CD4-positive, alpha-beta T cell treated with Interleukin-15 for 1 hour (primary cell): ENCODE data around the gene KLF17.

ENCODE experiments used
- DNase-seq: peaks from one replicate; pipeline ENCODE4 v3.0.0-alpha.2; 2020

The KLF17 gene

DNA sequence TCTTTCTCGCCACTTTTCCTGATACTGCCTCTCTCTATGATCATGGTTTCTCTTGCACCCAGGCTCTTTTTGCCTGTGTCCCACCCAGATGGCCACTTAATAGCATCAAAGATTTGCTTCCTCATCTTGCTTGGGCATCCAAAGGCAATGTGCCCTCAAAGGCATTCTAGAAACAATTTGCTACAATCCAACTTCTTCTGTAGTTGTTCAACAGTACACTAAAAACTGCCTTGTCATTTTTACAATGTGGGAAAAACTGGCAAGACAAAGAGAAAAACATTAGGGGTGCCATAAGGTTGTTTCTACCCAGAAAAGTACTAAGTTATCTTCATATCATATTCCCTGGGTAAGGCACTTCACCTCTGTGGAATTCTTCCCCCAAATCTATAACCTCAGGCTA is 39.3 kb downstream of the KLF17 start:
- DNase-seq: no peak

DNA sequence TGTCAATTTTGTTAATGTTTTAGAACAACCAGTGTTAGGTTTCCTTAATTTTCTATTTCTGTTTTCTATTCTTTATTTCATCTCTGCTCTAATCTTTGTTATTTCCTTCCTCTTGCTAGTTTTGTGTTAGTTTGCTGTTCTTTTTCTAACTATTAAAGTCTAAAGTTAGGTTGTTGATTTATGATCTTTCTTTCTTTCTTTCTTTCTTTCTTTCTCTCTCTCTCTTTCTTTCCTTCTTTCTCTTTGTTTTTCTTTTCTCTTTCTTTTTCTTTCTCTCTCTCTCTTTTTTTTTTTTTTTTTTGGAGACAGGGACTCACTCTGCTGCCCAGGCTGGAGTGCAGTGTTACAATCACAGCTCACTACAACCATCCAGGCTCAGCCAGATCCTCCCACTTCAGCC is 40.2 kb downstream of the KLF17 start:
- DNase-seq: no peak

DNA sequence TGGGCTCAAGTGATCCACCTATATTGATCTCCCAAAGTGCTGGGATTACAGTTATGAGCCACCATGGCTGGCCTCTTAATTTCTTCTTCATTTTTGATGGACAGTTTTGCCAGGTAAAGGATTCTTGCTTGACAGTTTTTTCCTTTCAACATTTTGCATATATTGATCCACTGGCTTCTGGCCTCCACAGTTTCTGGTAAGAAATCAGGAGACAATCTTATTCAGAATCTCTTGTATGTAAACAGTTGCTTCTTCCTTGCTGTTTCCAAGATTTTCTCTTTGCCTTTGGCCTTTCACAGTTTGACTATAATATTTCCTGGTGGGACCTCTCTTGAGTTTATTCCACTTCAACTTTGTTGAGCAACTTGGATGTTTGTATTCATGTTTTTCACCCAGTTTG is 42.9 kb downstream of the KLF17 start:
- no peak for DNase-seq

DNA sequence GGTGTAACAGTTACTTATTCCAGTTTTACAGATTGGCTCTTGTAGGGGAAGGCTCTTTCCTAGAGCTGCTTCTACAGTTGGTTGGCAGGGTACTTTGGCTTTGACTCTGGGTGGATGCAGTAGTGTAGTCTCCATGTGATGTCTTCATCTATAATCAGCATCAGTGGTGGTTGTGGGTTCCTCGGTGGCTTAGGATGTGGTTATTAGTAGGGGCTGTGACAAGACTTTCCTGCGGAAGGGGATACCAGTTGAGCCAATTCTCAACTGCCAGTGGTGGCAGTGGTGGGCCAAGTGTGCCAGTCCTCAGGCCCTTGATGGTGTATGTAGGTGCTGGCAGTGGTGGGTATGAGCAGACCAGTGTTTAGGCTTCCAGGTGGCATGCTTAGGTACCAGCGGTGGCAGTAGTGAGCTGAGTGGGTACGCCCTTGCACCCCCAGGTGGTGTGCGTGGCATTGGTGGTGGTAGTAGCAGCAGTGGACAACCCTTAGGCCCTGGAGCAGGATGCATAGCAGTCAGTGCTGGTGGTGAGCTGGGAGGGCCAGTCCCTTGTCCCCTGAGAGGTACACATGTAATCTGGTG is 50.0 kb downstream of the KLF17 start:
- DNase-seq: no peak

DNA sequence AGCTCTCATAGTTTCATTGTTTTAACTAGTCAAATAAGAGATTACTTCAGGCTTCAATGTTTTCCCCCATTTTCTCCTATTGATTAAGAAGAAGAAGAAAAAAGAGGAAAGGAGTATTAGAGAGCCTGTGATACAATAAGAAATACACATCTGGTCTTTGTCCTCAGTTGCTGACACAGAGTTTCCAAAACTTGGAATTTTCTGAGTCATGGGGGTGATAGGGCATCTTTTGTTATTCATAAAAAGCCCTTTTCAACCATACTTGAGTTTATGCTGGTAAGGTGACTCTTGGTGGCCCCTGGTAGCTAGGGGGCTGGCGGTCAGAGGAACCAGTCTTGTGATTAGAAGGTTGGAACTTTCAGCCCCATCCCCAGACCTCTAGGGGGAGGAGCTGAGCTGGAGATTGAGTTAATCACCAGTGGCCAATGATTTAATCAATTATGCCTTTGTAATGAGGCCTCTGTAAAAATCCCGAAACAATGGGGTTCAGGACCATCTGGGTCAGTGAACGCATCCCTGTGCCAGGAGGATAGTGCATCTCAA is 51.7 kb downstream of the KLF17 start:
- no peak for DNase-seq

DNA sequence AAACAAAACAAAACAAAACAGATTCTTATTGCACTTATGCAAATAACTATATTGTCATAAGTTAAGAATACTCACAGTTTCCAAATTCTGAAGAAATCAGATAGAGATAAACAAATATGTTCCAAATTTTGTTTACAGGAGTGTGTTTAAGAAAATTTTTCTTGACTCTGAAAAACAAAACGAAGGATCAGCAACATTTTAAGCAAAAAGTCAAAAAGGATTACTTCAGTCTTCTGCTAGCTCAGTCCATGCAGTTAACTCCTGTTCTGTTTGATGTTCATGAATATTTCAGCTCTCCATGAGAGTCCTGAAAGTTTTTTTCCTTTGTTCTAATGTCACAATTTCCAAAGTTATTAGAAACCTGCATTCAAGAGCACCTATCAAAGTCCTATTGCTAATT is 56.0 kb downstream of the KLF17 start:
- no peak for DNase-seq
